ENCODE results near the gene HOXD1.

Gene HOXD1

DNA sequence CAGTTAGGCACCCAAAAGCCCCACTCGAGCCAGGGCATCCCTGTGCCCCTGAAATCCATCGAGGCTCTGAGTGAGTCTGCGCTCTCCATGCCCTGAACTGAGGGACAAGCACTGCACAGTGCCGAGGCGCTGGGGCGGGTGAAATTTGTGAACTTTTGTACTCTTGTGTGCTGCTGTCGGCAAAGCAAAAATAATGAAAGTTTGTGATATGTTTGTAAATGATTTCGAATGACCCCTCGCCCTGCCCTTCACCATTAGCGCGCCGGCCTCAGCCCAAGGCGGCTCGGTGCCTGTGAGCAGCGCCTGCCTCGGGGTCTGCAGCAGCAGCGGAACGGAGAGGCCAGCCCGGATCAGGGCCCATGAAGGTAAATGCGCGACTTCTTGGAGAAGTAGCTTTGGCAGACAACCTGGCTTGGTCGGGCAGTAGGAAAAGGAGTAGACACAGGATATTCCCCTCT, 39.0 kb upstream of the HOXD1 start:
- no peak for DNase-seq (ENCODE audit: low spot score)
- TF ChIP-seq, protein P1, sequence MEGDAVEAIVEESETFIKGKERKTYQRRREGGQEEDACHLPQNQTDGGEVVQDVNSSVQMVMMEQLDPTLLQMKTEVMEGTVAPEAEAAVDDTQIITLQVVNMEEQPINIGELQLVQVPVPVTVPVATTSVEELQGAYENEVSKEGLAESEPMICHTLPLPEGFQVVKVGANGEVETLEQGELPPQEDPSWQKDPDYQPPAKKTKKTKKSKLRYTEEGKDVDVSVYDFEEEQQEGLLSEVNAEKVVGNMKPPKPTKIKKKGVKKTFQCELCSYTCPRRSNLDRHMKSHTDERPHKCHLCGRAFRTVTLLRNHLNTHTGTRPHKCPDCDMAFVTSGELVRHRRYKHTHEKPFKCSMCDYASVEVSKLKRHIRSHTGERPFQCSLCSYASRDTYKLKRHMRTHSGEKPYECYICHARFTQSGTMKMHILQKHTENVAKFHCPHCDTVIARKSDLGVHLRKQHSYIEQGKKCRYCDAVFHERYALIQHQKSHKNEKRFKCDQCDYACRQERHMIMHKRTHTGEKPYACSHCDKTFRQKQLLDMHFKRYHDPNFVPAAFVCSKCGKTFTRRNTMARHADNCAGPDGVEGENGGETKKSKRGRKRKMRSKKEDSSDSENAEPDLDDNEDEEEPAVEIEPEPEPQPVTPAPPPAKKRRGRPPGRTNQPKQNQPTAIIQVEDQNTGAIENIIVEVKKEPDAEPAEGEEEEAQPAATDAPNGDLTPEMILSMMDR (IDR thresholded peaks at IDR 0.05; ENCODE audit: extremely low read depth, missing control alignments) = no peak

DNA sequence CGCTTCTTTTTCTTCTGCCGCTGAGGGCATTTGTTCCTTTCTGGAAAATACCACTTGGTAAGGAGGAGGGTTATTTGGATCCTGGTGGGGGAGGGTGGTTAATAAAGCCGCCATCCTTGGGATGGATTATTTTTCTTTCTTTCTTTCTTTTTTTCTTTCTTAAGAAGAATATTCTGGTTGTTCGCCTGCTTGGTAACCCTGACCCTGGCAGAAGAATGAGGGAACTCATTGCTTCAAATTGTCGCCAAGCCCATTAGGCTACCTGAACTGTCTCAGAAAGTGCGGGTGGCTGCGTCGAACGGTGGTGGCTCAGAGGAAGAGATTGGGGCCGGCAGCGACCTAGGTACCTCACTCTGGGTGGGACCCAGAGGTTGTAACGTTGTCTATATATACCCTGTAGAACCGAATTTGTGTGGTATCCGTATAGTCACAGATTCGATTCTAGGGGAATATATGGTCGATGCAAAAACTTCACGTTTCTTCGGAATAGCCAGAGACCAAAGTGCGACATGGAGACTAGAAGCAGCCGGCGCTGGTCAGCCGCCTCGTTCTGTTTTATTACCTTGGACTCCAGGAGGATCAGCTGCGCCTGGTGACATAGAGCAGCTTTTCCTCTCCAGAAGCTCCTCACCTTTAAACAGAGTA, 38.4 kb upstream of the HOXD1 start:
- TF ChIP-seq, protein P1 (IDR thresholded peaks at IDR 0.05; ENCODE audit: extremely low read depth, missing control alignments) = no peak
- no peak for DNase-seq (ENCODE audit: low spot score)

DNA sequence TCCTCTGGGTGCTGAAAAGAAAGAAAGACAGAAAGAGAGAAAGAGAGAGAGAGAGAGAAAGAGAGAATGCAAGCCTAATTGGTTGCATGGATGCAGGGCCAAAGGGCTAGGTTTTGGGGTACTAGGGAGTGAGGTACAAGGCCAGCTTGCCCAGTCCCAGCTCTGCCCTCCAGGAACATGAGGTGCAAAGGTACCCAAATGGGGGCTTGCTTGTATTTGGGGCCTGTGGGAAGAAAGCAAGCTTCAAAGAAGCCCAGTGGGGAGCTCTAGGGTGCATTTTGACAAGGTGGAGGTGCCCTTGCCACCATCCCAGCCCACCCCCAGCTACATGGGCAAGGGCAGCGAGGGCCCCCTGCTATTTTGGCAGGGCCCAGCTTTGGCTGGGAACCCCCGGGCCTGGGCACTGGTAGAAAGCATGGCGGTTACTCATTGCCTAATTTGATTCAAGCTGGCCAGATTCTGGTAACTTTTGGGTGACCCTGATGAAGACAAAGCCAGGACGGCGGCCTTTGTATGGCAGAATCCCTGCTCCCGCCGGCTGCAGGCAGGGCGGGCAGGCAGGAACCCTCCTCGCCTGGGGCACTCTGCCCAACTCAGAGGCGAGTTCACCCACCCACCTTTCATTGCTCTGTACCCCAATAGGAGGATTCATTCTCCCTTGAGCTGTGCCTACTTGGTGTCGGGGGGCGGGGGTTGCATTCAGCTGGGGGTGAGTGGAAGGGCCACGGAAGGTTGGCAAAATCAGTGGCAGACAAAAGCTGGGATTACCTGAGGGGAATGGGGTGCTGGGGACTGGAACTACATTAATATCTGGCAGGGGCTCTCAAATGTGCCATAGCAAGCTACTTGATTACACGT, 37.7 kb upstream of the HOXD1 start:
- TF ChIP-seq, protein P1 (IDR thresholded peaks at IDR 0.05; ENCODE audit: extremely low read depth, missing control alignments) = no peak
- DNase-seq (ENCODE audit: low spot score) = no peak

DNA sequence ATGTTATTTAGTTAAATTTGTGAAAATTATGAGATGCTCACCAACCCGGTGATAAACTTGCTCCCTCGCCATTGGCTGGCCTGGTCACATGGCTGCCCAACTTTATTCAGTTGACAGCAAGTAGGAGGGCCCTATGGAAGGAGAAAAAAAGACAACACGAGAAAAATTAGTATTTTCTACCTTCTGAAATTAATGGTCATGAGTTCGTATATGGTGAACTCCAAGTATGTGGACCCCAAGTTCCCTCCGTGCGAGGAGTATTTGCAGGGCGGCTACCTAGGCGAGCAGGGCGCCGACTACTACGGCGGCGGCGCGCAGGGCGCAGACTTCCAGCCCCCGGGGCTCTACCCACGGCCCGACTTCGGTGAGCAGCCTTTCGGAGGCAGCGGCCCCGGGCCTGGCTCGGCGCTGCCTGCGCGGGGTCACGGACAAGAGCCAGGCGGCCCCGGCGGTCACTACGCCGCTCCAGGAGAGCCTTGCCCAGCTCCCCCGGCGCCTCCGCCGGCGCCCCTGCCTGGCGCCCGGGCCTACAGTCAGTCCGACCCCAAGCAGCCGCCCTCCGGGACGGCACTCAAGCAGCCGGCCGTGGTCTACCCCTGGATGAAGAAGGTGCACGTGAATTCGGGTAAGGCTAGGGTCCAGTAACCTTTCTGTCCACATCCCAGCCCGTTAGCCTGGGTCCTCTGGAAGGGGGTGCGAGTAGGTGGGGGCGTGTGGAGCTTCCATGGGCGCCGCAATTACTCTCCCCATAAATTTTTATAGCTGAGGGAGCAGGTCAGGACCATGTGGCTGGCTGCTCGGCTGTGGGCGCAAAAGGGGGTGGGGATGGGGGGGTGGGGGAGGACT, 36.8 kb upstream of the HOXD1 start, which contains the start of gene HOXD4:
HOXD4 (plus strand) TSS at position 109 of the 846 bp plus-strand sequence; CDS start at position 193, 84 bp downstream.
- DNase-seq (ENCODE audit: low spot score) = no peak
- TF ChIP-seq, protein P1 (IDR thresholded peaks at IDR 0.05; ENCODE audit: extremely low read depth, missing control alignments) = no peak

DNA sequence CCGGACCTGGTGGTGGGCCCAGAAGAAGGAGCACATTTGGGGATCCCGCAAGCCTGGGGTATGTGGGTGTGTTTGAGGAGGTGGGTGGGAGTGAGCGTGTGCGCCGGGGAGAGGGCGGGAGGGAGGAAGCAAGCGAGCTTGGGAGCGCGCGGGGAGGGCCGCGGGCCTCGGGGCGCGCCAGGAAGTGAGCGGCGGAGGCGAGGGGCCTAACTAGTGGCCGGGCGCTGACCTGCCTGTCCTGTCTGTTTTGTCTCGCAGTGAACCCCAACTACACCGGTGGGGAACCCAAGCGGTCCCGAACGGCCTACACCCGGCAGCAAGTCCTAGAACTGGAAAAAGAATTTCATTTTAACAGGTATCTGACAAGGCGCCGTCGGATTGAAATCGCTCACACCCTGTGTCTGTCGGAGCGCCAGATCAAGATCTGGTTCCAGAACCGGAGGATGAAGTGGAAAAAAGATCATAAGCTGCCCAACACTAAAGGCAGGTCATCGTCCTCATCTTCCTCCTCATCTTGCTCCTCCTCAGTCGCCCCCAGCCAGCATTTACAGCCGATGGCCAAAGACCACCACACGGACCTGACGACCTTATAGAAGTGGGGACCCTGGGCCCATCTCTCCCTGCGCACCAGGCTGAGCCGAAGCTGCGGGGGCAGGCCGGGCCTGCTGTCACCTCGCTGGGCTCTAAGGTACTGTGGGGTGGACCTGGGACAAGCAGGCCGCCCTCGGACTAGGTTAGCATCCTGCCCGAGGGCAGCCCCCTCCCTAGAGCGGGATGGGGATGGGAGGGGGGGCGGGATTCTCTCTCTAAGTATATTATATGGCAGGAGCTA, 35.9 kb upstream of the HOXD1 start:
- DNase-seq (ENCODE audit: low spot score) = no peak
- TF ChIP-seq, protein P1 (IDR thresholded peaks at IDR 0.05; ENCODE audit: extremely low read depth, missing control alignments) = no peak

DNA sequence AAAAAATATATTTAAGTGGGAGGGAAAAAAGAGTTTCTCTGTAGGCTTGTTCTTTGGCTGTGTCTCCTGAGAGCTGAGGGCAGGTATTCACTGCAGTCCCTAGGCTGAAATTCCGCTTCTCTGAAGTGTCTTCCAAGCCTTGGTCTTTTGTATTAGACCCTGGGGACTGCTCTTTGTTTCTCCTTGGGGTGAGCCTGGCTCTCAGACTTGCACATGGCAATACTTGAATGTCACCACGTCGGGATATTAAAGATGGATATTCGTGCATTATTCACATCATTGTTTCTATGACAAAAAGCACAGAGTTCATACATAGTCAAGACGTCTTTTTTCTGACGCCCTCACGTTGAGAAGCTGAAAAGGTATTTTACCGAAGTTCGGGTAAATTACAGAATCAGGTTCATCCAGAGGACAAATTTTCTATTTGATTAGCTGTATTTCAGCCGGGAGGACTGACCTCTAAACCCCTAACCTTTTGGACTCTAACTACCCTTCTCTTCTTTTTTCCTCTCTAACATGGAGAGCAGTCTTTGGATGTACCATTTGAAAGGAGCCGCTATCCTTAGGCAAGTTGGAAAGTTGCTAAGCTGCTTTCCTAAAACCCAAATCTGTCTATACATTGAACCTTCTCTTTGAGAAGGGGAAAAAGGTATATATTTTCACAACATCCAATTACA, 33.8 kb upstream of the HOXD1 start:
- TF ChIP-seq, protein P1 (IDR thresholded peaks at IDR 0.05; ENCODE audit: extremely low read depth, missing control alignments) = no peak
- DNase-seq (ENCODE audit: low spot score) = no peak
